Panc1 (cell line): ENCODE data around the gene HDGFL2.

ENCODE experiments used
- POLR2AphosphoS5 ChIP-seq: IDR thresholded peaks from 2 replicates; pipeline ENCODE4 v1.6.1; 2012; ENCODE audit warnings: mild to moderate bottlenecking, low read depth, low read length, moderate library complexity
- SIN3A ChIP-seq: IDR thresholded peaks from 2 replicates; pipeline ENCODE4 v1.6.1; 2012; ENCODE audit warnings: low read depth, mild to moderate bottlenecking, low read length, moderate library complexity, borderline replicate concordance; ENCODE audit not compliant: insufficient read depth
- TCF7L2 ChIP-seq: IDR thresholded peaks from 2 replicates; pipeline ENCODE4 v1.6.1; 2011; ENCODE audit warnings: mild to moderate bottlenecking, low read depth, low read length, inconsistent platforms
- TF ChIP-seq, protein P1 (sequence below): fragments of 450-650 bp; IDR thresholded peaks from 2 replicates; pipeline ENCODE4 v1.5.1; 2017; ENCODE audit warnings: mild to moderate bottlenecking

DNA sequence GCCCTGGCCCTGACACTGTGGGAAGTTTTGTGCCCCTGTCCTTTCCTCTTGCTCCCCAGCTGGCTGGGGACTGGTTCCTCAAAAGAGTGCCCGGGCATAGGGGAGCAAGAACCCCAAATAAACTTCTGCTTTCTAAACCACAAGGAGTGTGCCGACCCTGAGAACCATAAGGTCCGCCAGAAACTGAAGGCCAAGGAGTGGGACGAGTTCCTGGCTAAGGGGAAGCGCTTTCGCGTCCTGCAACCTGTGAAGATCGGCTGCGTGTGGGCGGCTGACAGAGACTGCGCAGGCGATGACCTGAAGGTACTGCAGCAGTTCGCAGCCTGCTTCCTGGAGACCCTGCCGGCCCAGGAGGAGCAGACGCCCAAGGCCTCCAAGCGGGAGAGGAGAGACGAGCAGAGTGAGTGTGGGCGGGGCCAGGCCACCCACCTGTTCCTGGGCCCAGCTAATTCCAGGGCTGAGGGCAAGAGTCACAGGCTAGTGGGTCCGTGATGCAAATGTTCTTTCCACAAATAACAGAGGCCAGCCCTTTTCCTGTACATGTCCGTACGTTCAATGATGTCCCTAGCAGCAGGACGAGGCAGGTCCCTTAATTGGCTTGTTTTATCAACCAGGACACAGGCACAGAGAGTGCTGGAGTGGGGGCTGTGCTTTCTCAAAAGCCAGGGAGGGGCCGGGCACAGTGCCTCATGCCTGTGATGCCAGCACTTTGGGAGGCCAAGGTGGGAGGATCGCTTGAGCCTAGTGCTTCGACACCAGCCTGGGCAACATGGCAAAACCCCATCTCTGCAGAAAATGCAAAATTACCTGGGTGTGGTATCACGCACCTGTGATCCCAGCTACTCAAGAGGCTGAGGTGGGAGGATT is 40.1 kb upstream of the HDGFL2 start:
- TF ChIP-seq POLR2AphosphoS5 (no peak), SIN3A (no peak), TCF7L2 (no peak)
- TF ChIP-seq, protein P1, sequence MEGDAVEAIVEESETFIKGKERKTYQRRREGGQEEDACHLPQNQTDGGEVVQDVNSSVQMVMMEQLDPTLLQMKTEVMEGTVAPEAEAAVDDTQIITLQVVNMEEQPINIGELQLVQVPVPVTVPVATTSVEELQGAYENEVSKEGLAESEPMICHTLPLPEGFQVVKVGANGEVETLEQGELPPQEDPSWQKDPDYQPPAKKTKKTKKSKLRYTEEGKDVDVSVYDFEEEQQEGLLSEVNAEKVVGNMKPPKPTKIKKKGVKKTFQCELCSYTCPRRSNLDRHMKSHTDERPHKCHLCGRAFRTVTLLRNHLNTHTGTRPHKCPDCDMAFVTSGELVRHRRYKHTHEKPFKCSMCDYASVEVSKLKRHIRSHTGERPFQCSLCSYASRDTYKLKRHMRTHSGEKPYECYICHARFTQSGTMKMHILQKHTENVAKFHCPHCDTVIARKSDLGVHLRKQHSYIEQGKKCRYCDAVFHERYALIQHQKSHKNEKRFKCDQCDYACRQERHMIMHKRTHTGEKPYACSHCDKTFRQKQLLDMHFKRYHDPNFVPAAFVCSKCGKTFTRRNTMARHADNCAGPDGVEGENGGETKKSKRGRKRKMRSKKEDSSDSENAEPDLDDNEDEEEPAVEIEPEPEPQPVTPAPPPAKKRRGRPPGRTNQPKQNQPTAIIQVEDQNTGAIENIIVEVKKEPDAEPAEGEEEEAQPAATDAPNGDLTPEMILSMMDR = no peak
